GM18870 (cell line): Measurements from ENCODE around the gene POLR3K.

Source experiments
- ATAC-seq: cut with Tn5 transposase; IDR thresholded peaks from one replicate; pipeline ENCODE4 v1.9.1; 2021; ENCODE audit warnings: moderate library complexity; ENCODE audit not compliant: unreplicated experiment

POLR3K gene

DNA sequence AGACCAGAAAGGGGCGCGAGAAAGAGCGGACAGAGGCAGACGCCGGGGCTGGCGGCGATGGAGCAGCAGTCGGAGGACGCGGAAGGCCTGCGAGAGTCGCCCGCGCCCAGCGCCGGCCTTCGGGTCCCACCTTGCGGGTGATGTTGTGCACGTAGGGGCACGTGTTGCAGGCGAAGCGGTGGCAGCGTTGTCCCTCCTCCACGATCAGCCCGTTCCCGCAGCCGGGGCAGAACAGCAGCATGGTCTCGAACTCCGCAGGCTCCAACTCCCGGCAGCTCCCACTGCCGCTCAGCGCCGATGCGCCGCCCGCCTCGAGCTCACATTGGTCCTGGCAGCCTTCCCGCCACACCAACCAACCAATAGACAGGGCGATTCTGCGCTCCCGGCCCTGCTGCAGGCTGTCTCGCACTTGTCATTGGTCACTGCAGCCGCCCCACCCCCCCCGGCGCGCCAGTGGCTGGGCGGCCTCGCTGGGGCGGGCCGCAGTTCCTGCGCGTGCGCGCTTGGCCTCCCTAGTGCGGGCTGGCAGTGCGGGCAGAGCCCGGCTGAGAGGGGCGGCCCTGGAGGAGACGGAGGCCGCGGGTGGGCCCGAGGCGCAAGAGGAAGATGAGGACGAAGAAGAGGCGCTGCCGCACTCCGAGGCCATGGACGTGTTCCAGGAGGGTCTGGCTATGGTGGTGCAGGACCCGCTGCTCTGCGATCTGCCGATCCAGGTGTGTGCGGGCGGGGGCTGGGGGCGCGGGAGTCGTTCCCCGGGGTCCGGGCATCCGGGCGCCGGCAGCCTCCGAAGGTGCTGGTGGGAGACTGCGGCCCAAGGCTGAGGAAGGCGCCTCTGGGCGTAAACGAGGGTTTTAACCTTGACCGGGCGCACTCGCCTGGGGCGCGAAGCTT lies at the start of gene POLR3K, which contains the start of gene SNRNP25:
TSS of gene POLR3K (minus strand) at position 263 of the 891 bp plus-strand sequence. CDS start at position 241, 22 bp downstream.
TSS of gene SNRNP25 (plus strand) at position 483 of the 891 bp plus-strand sequence. CDS start at position 672, 189 bp downstream.
- ATAC-seq, result peak; percentile 91

DNA sequence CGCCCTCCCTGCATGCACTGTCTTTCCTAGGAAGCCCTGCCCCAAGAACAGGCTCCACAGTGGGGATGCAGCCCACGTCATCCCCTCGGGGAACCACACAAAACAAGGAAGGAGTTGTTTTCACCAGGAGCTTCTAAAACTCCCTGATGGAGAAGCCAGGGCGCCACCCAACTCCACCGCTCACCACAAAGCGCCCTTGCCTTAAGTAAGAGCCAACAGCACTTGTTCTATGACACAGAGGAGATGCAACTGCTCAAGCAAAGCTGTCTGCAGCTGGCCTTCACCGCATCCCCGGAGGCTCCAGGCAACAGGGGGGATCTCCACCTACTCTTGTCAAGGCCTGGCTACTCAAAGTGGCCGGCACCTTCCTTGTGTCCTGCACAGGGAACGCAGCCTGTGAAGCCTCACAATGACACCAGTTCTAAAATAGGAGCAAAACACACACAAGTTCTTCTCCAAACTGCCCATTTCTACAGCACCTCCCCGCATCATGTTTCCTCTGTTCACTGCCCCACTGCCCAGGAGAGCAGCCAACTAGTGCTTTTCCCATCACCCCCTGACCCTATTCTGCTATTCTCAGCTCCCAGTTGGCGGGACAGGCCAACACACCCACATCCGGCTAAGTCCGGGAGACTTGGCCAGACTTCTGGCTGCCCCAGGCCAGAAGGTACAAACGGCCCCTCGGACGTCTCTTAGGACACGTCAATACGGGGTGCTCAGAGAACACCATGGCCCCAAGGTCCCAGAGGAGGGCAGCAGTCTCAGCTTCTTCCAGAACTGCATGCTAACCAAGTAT lies 48.9 kb upstream of the POLR3K start:
- no peak for ATAC-seq

DNA sequence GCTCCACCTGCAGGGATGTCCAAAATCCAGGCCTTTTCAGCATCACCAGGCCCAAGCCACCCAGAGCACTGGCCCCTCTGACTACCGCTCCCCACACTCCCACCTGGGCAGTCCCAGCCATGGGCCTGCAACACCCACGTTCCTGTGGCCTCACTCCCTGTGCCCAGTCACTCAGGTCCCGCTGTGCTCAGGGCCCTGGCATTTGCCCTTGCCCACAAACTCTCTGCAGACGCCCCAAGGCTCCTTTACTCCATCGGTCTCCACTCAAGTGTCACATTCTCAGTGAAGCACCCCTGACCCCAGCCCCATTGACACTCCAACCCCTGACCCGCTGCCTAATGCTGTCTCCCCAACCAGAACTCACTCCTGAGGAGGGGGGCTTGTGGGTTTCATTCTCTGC lies 48.2 kb upstream of the POLR3K start:
- no peak for ATAC-seq

DNA sequence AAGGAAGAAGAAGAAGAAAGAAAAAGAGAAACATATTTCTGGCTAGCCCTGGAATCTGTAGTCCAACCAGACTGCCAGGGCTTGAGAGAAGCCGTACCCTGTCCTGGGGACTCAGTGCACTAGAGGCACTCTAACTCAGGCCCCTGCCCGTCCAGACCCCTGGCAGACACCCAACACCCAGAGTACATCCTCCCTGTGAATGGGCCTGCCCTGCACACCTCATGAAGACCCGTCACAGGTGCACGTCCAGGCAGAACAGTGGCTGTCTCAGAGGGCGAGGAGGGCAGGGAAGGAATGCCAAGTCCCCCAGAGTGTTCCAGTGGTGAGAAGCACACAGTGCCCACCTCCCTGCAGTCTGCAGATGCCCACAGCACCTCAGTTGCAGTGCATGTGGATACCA lies 47.6 kb upstream of the POLR3K start:
- ATAC-seq, result no peak

DNA sequence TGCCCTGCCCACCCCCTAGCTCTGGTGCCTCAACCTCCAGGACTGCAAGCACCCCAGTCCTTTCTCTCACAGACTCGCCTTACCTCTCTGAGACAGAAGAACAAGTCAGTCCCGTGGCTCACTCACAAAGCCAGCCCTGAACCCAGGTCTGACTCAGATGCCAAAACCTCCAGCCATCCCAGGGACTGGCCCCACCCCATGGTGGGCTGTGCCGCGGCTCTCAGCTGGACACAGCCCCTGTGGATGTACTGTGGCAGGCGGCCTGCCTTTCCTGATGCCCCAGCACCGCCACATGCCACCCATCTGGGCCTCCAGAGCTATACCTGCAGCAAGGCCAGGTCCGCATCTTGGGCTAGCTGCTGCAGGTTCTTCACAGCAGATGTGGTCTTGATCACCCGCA lies 44.4 kb upstream of the POLR3K start:
- no peak for ATAC-seq

DNA sequence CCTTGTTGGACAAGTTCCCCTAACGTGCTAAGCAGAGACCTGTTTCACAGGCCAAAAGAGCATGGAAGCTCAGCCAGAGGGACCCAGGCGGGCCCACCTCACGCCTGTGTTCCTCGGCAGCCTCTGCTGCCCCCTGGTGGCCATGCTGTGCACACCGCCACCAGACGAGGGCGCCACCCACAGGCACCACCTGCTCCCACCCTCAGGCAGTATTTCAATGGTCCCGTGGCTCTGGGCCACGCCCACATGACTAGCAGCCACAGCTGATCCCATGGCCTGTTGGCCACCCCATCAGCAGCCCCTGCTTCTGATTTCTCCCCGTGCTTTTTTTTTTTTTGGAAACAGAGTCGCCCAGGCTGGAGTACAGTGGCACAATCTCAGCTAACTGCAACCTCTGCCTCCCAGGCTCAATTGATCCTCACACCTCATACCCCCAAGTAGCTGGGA lies 43.5 kb upstream of the POLR3K start:
- no peak for ATAC-seq

DNA sequence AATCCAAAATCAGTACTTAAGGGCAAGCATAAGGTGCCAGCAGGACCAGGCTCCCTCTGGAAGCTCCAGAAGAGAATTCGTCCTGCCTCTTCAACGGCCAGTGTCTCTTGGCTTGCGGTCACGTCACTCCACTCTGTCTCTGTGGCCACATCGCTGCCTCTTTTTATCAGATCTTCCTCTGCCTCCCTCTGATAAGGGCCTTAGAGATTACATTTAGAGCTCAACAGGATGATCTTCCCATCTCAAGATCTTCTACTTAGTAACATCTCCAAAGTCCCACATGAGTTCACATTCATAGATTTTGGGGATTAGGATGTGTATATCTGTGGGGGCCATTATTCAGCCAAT lies 41.5 kb upstream of the POLR3K start:
- no peak for ATAC-seq

DNA sequence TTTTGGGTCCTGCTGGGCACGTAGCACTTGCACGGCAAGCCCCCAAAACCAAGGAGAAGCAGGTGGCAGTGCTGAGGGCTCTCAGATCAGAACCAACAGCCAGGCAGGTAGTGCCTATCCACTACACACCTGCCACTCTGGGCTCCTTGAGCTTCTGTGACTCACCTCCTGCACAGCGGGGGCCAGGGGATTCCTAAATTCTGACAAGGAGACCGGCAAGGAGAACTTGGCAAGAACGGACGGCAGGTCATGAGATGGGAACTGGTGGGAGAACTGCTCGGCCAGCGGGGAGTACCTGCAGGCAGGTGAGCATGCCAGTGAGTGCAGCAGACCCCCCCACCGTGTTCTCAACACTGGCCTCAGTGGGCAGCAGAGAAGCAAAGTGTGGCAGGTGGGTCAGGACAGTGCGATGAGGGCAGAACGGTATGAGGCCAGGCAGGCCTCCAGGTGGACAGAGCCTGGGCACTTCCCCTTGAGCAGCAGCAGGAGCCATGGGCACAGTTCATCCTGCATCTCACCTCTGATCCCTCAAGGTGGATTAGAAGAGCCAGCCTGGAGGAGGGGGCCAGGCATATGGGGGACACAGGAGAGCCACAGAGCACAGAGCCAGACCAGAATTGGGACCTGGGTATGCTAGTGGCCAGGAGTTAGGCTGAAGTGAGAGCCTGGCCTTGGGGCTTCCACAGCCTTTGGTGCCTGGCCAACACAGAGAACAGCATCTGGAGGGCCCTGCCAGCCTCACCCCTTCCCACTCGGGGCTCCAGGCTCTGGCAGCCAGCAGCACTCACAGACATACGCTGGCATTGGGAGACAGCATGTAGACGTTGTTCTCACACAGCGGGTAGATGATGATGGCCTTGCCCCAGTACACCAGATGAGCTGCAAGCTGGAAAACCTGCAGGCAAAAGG lies 39.3 kb upstream of the POLR3K start:
- no peak for ATAC-seq

DNA sequence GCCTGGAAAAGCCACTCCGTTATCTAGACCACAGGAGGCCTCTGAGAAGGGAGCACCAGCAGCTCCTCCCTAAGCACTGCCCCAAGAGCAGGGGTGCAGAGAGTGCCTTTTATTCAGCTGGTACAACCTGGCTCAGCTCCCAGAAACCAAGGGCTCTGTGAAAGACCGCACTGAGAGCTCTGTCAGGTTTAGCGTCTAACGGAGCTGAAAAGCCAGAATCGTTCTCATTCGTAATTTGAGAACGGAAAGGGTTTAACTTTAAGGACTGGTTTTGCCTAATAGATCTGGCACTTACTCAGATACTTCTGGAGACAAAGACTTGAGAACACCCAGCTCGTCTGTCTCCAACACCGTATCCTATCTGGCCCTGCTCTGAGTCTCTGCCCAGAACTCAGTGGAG lies 38.1 kb upstream of the POLR3K start:
- no peak for ATAC-seq

DNA sequence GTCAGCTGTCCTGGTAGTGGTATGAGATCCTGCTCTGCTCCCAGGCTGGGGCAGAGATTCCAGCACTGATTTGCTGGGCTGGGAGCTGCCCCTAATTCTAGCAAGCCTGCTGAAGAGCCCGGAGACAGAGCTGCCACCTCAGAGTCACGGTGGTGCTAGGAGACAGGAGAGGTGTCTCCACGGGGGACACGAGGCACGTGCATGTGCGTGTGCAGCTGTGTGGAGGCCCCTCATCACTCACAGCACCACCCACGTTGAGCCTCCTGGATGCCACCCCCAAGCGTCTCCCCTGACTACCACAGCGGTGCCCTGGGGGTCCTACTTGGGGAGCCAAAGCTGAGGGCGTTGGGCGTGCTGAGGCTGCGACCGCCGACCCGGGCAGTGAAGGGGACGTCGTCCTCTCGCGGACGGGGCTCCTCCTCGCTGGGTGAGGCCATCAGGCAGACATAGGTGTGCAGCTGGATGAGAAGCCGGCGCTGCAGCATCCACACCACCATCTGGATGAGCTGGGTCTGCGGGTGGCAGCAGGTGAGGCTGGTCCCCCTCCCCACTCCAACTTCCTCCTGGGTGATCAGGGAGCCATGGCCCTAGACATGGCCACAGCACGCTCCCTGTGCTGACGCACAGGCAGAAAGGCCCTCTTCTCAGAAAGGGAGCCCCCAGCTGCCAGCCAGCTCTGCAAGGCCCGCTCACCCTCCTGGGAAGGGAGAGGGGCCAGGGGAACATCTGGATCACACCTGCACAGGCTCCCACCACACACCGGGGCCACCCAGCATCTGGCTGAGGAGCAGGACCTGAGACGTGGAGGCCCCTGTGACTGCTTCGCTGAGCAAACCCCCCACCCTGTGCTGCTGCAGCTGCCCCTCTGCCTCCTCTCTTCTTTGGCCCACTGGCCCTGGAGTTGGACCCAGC lies 36.2 kb upstream of the POLR3K start:
- ATAC-seq, result no peak

DNA sequence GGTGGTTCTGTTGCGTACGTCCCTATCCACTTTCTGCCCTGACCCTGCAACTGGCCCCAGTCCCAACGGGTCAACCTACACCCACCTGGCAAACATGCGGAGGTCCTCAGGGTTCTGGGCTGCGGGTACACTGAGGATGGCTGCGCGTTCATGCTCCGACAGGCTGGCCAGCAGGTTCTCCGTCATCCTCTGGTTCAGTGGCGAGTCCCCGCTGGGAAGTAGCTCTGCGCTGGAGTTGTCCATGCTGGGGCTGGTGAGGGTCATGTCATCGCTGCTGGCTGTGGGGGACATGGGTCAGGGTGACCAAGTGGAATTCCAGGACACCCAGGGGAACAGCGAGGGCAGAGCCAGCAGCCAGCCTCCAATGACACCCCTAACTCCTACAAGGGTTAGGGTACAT lies 35.2 kb upstream of the POLR3K start:
- ATAC-seq, result no peak

DNA sequence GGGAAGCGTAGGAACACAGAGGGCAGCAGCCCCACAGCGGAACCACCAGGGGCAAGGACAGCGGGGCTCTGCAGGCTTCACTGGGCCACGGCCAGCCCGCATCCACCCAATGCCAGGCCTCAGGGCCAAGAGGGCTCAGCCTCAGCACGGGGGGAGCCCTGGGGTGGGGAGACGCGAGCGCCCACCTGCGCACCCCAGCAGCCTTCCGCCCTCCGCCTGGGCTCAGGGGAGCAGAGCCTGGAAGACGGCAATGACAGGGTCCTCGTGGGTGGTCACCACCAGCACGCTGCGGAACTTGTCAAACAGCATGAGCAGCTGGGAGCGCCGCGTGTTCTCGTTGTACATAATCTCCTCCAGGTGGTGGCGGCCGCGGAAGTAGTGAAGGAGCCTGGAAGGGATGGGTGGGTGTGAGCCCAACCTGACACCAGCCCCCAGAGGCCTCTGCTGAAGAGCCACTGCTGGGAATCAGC lies 33.1 kb upstream of the POLR3K start:
- no peak for ATAC-seq

DNA sequence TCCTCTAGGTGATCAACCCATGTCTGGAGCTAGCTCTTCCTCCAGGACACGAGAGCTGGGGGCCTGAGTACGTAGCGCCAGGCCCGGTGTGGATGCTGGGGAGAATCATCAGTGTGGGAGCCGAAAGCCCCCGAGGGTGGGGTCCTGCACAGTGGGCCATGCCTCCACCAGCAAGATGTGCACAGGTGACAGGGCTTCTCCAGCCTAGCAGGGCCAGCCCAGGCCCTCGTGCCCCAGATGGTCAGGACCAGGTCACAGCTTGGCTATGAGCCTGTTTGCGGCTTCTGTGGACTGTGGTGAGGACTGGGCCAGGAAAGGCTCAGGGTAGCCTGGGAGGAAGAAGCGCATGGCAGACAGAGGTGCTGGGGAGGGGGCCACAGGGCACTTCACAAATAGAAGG lies 32.5 kb upstream of the POLR3K start:
- no peak for ATAC-seq

DNA sequence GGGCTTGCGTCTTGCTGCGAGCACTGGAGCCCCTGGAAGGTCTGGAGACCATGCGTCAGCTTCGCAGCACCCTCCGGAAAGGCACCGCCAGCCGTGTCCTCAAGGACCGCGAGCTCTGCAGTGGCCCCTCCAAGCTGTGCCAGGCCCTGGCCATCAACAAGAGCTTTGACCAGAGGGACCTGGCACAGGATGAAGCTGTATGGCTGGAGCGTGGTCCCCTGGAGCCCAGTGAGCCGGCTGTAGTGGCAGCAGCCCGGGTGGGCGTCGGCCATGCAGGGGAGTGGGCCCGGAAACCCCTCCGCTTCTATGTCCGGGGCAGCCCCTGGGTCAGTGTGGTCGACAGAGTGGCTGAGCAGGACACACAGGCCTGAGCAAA lies 32.0 kb upstream of the POLR3K start:
- ATAC-seq, result no peak

DNA sequence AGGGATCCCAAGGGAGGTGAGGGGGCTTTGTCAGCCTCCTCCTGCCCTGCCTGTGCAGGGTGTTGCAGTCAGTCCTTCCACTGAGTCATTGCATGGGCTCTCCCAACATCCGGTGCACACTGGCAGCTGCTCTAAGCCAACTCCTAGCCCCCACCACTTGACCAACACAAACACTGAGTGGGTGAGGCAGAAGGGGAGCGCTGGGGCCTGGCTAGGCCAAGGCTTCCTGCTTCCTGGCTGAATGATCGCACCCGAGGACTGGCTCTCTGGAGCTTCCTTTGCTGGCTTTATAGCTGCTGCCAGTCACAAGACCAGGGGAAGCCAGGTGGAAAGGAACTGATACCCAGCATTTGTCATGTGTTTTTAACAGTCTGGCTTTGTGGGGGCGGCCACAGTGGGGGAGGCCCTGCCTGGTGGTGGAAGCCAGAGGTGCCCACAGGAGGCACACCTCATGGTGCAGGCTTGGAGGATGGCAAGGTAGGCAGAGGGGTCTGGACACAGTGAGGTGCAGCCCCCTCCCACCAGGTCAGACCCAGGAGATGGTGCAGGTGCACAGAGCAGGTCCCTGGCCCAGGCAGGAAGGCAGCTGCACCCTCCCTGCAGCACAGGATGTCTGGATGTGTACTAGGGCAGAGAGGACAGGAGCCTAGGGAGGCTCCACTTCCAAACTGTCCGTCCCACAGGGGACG lies 31.5 kb upstream of the POLR3K start:
- no peak for ATAC-seq

DNA sequence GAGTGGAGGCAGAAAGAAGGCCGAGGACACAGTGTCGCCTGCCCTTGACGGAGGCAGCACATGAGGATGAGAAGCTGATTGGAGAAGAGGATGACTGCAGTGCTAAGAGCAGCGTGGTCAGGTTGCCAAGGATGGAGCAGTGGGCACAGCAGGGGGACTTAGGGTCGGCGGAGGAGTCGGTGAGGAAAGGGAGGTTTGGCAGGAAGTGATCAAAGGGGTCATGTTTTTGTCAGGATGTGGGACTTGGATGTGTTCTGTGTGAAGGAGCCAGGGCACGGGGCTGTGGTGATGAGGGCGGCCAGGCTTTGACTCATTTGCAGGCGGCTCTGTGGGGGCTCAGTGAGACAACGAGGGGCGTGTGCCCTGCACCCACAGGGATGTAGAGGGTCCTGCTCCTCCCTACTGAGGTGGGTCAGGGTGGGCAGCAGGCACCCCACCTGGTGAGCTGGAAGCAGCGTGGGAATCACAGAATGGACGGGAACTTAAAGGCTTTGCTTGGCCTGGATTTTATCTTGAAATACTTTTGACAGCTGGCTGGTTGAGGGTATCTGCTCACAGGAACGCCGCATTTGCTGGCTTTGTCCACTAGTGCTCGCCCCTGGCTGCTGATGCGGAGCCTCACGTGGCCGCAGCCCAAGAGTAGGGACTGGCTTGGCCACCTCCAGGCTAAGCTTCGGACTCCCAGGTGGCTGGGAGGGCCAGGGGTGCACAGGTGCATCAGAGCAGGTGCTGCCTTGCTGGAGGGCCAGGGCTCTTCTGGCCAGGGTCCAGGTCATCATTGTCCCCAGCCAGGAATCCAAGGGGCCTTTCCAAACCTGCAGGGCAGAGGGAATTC lies 30.6 kb upstream of the POLR3K start:
- no peak for ATAC-seq

DNA sequence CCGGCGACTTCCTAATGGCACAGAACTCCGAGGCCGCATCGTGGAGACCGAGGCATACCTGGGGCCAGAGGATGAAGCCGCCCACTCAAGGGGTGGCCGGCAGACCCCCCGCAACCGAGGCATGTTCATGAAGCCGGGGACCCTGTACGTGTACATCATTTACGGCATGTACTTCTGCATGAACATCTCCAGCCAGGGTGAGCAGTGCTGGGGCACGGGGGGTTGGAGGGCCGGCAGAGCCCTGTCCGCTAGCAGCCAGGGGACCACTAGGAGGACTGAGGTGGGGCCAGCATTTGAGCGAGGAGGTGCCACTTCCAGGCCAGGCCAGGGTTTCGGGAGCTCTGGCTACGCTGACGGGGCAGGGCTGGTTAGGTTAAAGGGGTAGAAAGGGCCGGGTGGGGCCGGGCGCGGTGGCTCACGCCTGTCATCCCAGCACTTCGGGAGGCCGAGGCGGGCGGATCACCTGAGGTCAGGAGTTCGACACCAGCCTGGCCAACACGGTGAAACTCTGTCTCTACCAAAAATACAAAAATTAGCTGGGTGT lies 29.7 kb upstream of the POLR3K start:
- ATAC-seq, result no peak
